Stimulated activated CD8-positive, alpha-beta memory T cell treated with anti-CD3 and anti-CD28 coated beads, Interleukin-4, amount 100 ng/mL, for 4 hours (primary cell): ENCODE results near the gene ERBB3.

ENCODE experiments used
- DNase-seq, 2 donors: peaks; one replicate each; pipeline ENCODE4 v3.0.0-alpha.2; 2020; ENCODE audit warnings: low read depth in 2 of 2, low spot score in 1 of 2

The ERBB3 gene

DNA sequence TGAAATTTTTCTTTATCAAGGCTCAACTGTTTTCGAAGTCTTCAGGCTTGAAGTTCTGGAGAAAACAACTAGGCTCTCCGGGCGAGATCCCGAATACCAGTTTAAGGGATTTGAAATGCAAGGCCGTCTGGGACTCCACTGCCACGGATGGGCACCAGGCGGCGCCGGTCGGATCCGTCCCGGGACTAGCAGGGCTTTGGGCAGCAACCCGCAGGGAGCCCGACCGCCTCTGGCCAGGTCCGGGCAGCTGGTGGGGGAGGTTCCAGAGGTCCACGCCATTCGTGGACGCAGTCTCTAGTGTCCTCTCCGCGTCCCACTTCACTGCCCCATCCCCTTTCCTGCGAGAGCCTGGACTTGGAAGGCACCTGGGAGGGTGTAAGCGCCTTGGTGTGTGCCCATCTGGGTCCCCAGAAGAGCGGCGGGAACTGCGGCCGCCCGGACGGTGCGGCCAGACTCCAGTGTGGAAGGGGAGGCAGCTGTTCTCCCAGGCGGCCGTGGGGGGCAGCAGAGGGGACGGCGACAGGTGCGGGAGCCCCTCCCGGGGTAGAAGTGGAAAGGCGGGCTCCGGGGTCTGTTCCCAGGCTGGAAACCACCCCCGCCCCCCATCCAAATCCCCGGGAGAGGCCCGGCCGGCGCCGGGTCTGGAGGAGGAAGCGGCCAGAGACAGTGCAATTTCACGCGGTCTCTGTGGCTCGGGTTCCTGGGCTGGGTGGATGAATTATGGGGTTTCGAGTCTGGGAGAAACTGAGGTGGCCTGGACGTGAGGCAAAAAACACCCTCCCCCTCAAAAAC lies 838 bp upstream of the ERBB3 start:
- peak; percentile 7 to 11 for DNase-seq

DNA sequence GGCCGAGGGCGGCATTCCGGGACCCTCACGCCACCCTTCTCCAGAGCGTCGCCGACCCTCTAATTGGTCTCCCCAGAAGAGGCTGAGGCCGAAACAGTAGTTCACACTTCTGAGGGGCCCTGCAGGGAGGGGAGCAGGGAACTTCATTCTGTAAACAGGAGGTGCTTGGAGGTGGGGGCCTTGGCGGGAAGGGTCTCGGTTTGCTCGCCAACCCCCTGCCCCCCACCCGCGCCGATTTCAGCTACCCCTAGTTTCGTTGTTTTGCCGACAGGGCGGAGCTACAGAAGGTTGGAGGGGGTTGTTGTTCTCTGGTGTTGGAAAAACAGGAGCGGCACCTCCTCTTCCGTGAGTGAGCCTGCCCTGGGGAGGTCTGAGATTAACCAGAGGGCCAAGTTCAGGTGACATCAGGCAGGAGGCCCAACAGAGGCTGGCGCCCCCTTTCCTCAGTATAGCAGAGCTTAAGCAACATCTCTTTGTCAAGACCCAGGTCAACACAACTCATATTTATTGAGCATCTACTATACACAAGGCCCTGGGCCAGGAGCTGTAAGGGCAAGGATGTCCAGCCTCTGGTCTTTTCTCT lies 682 bp downstream of the ERBB3 start:
- no peak for DNase-seq

DNA sequence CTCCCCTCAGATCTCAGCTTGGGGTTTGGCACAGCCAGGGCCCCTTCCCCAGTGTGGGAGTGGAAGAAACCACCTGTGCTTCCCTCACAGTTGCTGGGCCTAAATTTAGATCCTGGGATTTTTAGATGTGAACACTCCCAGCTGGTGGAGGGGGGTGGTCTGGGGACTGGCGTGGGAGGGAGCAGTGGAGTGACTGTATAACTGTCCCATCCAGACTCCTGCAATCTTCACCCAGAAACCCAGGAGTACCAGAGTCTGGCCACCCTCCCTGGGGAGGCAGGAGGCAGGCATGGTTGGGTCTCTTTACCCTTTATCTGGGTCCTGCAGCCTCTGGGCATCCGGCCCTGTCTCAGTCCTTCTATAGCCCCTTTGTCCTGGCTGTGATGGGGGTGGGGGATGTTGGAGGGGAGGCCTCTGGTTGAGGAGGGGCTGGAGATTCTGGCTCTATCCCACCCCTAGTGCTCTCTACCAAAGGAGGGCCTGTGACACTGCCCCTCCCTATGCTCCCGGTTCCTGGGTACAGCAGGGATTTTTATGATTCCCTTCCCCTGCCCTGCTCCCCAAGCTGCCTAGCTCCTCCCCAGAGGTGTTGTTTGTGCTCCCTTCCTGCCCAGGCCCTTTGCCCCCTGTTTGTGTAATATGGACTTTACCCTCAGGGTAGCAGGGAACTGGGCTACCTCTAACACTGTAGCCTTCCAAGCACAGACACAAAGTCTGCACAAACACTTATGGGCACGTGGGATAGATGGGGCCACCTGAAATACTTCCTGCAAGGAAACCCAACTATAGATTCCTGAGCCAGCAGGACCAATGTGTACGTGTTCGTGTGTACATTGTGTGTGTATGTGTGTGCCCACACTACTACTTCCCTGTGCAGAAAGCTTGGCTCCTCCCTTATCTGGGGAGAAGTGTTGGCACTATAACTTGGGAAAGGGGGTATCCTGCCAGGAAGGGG lies 1.7 kb downstream of the ERBB3 start:
- DNase-seq = no peak

DNA sequence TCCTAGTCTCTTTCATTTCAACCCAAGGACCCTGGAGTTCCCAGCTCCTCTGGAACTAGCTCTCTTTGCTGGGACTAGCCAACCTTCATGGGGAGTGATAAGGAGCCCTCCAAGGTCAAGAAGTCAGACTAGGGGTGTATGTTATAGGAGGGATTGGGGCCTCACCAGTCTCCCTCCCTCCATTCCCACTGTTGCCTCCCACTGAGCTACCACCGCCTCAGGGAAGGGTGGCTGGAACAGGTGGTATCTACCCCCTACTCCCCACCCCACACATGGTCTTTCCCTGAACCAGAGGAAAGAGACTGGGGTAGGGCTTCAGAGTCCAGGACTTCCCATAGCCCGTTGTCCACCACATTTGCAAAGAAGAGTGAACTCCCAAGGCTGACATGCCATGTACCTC lies 2.4 kb downstream of the ERBB3 start:
- DNase-seq = no peak

DNA sequence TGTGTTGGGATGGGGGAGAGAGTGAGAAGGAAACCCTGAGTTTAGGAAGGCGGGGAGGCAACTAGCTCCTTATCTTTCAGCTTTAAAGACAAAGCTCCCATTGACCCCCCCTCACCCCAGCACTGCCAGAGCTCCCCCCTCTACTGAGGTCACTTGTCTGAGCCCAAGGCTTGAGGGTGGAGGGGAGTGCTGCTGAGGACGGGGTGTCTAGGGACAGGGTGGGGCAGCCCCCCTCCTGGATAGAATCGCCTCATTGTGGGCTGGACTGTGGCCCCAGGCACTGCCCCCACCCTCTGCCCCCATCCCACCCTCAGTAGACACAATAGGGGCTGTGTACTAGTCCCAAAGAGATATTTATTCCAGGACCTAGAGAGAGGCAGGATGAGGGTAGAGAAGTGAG lies 3.0 kb downstream of the ERBB3 start:
- no peak for DNase-seq

DNA sequence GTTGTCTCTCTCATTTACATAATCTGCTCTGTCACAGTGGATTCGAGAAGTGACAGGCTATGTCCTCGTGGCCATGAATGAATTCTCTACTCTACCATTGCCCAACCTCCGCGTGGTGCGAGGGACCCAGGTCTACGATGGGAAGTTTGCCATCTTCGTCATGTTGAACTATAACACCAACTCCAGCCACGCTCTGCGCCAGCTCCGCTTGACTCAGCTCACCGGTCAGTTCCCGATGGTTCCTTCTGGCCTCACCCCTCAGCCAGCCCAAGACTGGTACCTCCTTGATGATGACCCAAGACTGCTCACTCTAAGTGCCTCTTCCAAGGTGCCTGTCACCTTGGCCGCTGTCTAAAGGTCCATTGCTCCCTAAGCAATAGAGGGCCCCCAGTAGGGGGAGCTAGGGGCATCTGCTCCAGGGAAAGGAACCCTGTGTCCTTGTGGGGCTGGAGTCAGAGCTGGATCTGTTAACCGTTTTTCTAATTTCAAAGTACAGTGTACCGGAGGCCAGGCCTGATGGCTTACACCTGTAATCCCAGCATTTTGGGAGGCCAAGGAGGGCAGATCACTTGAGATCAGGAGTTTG lies 5.1 kb downstream of the ERBB3 start:
- no peak for DNase-seq

DNA sequence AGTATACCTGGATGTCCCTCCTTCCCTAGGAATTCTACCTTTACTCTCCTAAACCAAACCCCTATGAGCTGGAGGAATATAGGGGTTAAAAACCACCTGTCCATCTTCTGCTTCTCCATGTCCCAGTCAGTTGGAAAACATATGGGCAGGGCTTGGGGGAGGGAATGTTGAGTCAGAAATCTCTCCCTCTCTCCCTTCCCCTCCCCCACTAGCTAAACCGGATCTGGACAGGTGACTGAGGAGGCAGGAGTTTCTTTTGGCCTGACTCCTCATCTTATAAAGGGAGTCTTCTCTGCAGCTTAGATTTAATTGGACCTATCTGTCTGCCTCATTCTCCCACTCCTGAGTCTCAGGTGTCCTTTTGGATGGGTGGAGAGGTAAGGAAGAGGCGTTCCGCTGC lies 6.1 kb downstream of the ERBB3 start:
- no peak for DNase-seq

DNA sequence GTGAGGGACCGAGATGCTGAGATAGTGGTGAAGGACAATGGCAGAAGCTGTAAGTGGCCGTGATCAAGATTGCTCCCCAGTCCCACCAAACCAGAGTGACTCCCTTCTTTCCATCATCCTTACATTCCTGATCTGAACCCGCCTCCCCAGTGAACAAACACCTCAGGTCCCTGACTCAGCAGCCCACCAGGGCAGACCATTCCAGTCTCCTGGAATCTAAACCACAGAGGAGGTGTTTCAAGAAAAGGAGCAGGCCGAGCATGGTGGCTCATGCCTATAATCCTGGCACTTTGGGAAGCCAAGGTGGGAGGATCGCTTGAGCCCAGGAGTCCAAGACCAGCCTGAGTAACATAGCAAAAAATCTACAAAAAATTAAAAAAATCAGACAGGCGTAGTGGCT lies 6.6 kb downstream of the ERBB3 start:
- no peak for DNase-seq

DNA sequence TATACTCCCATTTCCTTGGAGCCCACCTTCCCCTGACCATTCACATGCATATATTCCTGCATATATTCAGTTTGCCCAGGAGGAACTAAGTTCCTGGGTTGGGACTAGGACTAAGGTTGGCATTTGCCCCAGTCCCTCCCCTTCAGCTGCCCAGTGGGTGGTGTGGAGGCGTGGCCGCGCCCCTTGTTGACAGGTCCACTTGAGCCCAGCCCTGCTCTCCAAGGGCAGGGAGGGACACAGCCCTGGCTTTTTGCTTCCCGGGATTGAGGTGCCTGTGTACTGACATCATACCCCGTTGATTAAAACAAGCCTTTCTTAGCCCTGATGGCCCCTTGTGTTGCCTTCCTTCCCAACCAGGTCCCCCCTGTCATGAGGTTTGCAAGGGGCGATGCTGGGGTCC lies 7.3 kb downstream of the ERBB3 start:
- DNase-seq = no peak

DNA sequence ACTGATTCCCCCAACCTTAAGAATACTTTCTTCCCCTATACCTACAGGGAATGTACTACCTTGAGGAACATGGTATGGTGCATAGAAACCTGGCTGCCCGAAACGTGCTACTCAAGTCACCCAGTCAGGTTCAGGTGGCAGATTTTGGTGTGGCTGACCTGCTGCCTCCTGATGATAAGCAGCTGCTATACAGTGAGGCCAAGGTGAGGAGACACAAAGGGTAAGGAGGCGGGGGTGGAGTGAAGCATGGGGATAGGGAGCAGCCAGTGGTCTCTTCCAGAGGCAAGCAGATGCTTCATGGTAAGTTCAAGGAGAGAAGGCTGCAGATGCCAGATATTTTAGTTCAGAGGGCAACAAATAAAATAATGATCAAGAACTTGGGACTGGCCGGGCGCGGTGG lies 17.8 kb downstream of the ERBB3 start:
- DNase-seq = no peak

DNA sequence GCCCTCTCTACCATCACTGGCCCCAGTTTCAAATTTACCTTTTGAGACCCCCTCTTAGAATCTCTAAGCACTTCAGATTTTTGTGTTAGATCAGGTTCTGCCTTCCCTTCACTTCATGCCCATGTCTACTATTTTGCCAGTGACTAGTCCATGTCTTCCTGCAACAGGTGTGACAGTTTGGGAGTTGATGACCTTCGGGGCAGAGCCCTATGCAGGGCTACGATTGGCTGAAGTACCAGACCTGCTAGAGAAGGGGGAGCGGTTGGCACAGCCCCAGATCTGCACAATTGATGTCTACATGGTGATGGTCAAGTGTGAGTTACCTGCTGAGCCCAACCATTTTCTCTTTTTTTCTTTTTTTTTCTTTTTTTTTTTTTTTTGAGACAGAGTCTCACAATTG lies 18.6 kb downstream of the ERBB3 start:
- no peak for DNase-seq

DNA sequence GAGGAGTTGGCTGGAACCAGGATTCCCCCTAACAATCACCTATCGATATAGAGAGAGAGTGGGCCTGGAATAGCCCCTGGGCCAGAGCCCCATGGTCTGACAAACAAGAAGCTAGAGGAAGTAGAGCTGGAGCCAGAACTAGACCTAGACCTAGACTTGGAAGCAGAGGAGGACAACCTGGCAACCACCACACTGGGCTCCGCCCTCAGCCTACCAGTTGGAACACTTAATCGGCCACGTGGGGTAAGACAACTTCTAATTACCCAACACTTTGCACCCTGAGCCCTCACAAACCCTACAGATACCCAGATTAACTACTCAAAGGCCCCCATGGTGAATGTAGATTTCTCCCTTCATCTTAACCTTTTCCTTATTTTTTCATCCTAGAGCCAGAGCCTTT lies 19.8 kb downstream of the ERBB3 start:
- no peak for DNase-seq

DNA sequence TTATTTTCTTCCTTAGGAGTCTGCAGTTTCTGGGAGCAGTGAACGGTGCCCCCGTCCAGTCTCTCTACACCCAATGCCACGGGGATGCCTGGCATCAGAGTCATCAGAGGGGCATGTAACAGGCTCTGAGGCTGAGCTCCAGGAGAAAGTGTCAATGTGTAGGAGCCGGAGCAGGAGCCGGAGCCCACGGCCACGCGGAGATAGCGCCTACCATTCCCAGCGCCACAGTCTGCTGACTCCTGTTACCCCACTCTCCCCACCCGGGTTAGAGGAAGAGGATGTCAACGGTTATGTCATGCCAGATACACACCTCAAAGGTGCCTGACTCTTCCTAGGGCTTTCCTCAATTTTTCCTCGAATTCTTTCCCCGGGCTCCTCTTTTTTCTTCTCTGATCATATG lies 21.1 kb downstream of the ERBB3 start:
- no peak for DNase-seq

DNA sequence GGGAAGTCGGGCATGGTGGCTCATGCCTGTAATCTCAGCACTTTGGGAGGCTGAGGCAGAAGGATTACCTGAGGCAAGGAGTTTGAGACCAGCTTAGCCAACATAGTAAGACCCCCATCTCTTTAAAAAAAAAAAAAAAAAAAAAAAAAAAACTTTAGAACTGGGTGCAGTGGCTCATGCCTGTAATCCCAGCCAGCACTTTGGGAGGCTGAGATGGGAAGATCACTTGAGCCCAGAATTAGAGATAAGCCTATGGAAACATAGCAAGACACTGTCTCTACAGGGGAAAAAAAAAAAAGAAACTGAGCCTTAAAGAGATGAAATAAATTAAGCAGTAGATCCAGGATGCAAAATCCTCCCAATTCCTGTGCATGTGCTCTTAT lies 22.7 kb downstream of the ERBB3 start:
- DNase-seq = no peak

DNA sequence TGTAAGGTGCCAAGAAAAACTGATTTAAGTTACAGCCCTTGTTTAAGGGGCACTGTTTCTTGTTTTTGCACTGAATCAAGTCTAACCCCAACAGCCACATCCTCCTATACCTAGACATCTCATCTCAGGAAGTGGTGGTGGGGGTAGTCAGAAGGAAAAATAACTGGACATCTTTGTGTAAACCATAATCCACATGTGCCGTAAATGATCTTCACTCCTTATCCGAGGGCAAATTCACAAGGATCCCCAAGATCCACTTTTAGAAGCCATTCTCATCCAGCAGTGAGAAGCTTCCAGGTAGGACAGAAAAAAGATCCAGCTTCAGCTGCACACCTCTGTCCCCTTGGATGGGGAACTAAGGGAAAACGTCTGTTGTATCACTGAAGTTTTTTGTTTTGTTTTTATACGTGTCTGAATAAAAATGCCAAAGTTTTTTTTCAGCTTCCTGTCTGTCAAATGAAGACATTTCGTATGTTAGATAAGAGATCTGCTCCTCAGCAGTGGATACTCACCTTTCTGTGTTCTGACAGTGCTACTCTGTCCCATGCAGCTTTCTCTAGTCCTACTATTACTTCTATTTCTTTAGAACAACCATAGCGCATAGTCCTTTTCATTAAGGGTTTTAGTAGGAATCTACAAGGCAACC lies 23.2 kb downstream of the ERBB3 start:
- DNase-seq = no peak

DNA sequence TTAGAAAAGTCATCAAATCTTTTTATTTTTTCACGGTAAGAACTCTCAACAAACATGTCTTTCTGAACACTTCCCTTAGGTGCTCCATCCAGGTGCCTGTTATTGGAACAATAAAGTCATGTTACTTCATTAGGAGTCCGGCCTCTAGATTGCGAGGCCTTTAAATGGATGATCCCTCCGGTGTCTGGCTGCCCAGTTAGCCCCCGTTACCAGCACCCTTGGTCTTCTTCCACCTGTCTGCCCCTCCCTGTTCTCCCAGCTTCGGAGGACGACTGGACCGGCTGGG lies 23.8 kb downstream of the ERBB3 start:
- no peak for DNase-seq

DNA sequence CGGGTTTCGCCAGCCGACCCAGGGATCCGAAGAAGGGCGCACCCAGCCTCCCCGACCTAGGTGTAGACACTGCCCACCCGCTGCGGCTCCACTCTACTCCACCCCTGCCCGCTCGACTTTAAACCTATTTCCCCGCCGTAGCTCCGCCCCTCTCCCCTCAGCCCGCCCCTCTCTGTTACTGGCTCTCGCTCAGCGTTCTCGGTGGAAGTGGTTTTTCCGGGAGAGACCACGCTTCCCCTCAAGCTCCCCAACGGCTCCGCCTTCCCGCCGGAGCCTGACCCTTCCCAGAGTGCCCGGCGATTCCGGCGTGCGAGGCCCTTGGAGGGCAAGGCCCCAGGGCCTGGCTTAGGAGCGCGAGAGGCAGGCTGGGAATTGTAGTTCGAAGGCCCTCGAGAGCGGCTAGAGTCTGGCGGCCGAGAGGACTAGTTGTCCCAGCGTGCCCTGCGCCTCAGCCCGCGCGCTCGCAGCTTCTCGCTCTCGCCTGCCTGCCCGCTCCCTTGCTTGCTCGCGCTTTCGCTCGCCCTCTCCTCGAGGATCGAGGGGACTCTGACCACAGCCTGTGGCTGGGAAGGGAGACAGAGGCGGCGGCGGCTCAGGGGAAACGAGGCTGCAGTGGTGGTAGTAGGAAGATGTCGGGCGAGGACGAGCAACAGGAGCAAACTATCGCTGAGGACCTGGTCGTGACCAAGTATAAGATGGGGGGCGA lies 24.3 kb downstream of the ERBB3 start, which contains the start of gene PA2G4:
Gene PA2G4 (plus strand): TSS at position 451 of the 706 bp plus-strand sequence. CDS start 179 bp downstream, at position 630.
- DNase-seq = peak; percentile 88 to 93

DNA sequence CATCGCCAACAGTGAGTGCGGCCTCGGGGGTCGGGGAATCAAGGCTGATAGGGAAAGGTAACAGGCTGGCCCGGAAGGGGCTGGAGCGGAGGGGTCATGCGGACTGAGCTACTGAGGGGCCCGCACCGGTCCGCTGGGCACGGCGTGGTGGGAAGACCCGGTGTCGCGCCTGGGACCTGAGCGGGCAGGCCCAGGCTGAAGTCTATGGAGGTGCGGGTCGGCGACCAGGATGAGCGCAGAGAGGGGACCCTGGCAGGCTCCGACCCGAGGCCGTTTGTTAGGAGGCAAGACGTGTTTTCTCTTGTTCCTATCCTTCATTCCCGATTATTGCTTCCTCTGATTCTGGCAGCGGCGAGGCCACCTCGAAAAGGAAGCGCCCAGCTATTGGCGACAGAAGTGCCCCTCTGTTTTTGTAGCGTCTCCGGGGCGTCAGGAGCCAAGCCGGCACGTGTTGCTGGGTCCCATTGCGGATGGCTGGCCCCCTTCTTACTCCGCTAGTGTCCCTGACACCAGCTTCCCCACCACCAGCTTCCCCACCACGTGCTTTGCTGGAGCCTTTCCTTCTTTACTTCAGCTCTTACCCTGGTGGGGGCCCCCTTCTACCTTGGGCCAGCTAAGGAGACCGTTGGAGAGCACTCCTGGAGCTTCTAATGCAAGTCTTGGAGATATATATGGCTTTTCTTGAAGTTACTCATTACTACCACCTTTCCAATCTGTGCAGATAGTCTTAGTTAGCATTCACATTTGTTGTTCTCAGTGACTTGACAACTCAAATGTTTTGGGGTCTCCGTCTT lies 25.0 kb downstream of the ERBB3 start:
- no peak for DNase-seq

DNA sequence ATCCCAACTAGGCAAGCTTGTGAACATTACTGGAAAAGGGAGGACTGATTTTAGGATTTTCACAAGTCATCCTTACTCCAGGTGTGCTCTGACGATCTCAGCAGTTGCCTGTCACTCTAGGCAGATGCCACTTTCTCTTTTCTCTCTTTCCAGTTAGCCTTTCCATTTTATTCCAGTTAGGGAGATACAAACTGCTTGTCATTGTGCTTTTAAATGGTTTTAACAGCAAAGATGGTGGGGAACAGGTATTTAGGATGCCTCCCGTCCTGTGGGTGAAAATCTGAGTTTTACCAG lies 25.6 kb downstream of the ERBB3 start:
- no peak for DNase-seq

DNA sequence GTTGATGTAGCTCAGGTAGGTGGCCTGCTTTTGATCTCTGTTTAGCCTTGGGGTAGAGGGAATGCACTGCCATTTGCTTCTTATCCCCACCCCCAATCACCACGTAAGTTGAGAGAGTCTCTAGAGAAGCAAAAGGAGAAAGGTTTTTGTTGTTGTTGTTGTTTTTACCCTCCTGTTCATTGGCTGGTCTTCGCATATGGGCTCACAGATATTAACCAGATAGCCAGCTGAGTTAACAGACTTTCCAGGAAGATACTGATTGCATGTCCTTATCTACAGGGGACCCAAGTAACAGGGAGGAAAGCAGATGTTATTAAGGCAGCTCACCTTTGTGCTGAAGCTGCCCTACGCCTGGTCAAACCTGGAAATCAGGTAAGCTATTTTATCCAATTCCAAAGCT lies 27.3 kb downstream of the ERBB3 start:
- DNase-seq = no peak
